Measurements from ENCODE around the gene CCDC195.

The CCDC195 gene

DNA sequence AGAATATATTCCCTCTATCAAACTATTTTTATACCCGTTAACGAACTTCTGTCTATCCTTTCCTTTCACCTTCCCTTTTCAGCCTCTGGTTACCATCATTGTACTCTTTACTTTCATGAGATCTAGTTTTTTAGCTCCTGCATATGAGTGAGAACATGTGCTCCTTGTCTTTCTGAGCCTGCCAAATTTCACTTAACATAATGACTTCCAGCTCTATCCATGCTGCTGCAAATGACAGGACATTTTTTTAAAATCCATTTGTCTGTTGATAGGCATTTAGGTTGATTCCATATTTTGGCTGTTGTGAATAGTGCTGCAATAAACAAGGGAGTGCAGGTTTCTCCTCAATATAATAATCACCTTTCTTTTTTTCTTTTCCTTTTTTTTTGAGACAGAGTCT is 8.2 kb upstream of the CCDC195 start:
- Histone ChIP-seq H3K4me3 (no peak overlapping the region), H3K4me1 (no peaks in the 10 kb centered on the region), H3K27me3 (no peaks in the 10 kb centered on the region), H3K36me3 (no peaks in the 10 kb centered on the region), H3K27ac (no peak overlapping the region), H3K9me3 (peaks cover 0 to 6% (median 0%) of the 10 kb centered on the region in 3 donors)
- no peak for TF ChIP-seq CTCF (IDR thresholded peaks at IDR 0.05)
- intact Hi-C loops (cut with DNase I; ENCODE audit: low total_unique reads) = no loop called here
- DNase-seq = no peak

GRCh38 chr2:224723586-224724217 is 7.5 kb upstream of the CCDC195 start:
- Histone ChIP-seq H3K4me1 (no peaks in the 10 kb centered on the region), H3K4me3 (no peak overlapping the region), H3K9me3 (peaks cover 0 to under 1% (median 0%) of the 10 kb centered on the region in 3 donors), H3K27me3 (no peaks in the 10 kb centered on the region), H3K27ac (no peak overlapping the region), H3K36me3 (no peaks in the 10 kb centered on the region)
- TF ChIP-seq CTCF (IDR thresholded peaks at IDR 0.05) = no peak
- intact Hi-C loops (cut with DNase I; ENCODE audit: low total_unique reads) = no loop called here
- DNase-seq = no peak

DNA sequence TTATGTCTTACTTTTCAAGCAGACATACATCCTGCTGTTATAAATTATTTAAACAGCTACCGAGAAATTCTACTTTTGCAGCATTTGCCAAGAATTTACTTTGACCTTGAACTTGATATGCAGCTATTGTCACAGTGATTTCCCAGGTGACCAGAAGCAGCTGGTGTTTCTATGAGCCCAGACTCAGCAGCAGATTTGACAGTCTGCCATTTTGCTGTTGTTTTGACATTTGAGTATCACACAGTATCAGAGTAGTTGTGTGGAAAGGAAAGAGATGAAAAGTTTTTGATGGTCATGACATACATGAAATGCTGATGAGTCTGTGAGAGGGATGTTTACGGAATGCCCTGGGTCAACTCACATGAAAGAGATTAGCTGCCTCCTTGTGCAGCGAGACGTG is 6.6 kb upstream of the CCDC195 start:
- Histone ChIP-seq H3K36me3 (no peaks in the 10 kb centered on the region), H3K4me3 (no peak overlapping the region), H3K9me3 (no peaks in the 10 kb centered on the region), H3K4me1 (no peaks in the 10 kb centered on the region), H3K27me3 (no peaks in the 10 kb centered on the region), H3K27ac (no peak overlapping the region)
- intact Hi-C loops (cut with DNase I; ENCODE audit: low total_unique reads) = no loop called here
- TF ChIP-seq CTCF (IDR thresholded peaks at IDR 0.05) = no peak
- DNase-seq = no peak

GRCh38 chr2:224722250-224722649 is 6.1 kb upstream of the CCDC195 start:
- no peak for DNase-seq
- no peak for TF ChIP-seq CTCF (IDR thresholded peaks at IDR 0.05)
- no peak overlapping the region for H3K27ac ChIP-seq
- no peak overlapping the region for H3K4me3 ChIP-seq
- H3K4me1 ChIP-seq = no peaks in the 10 kb centered on the region
- H3K36me3 ChIP-seq = no peaks in the 10 kb centered on the region
- H3K27me3 ChIP-seq = no peaks in the 10 kb centered on the region
- no peaks in the 10 kb centered on the region for H3K9me3 ChIP-seq
- intact Hi-C loops (cut with DNase I; ENCODE audit: low total_unique reads) = no loop called here

DNA sequence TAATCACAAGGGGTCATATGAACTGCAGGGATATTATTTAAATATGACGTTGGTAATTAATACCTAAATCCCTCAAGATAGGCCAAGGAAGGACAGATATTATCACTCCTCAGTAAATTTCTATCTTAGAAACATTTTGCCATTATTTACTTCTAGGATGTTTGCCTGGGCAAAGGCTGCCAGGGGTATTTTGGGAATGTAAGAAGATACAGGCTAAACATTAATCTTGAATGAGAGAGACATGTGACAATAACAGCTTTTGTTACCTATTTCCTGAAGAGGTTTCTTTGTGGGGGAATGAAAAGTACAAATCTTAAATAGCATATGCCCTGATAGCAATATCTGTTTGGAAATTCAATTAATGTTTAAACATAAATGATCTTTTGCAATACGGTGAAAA is 756 bp upstream of the CCDC195 start:
- intact Hi-C loops (cut with DNase I; ENCODE audit: low total_unique reads) = no loop called here
- no peak for DNase-seq
- Histone ChIP-seq H3K4me1 (no peaks in the 10 kb centered on the region), H3K27me3 (no peaks in the 10 kb centered on the region), H3K36me3 (no peaks in the 10 kb centered on the region), H3K27ac (no peak overlapping the region), H3K9me3 (no peaks in the 10 kb centered on the region), H3K4me3 (no peak overlapping the region)
- TF ChIP-seq CTCF (IDR thresholded peaks at IDR 0.05) = no peak
